Mesothelial cell of epicardium (in vitro differentiated cells): Measurements from ENCODE around the gene SRSF10. TPM values are rescaled to one million over a fixed set of nuclear protein-coding genes. Genes with fewer than 3 reads are reported as not detected.
A peak's percentile ranks its signal among the peaks of the same experiment; 100 is the strongest.
"Not testable (repeated sequence)": the region's sequence is repeated elsewhere in the genome, so short reads cannot be mapped to it uniquely, and the experiment has no call there.

Source experiments
- DNase-seq, 2 experiments: peaks; one replicate each; pipeline ENCODE4 v3.0.0; 2021; ENCODE audit warnings: low spot score in 2 of 2; ENCODE audit not compliant: unreplicated experiment in 2 of 2
- H3K27ac Mint-ChIP-seq: 2 replicates; pipeline ENCODE4 v1.8.0; 2021; ENCODE audit warnings: mixed read lengths
- H3K27me3 Mint-ChIP-seq: 2 replicates; pipeline ENCODE4 v1.8.0; 2021; ENCODE audit warnings: low read depth, mixed read lengths
- H3K36me3 Mint-ChIP-seq: 2 replicates; pipeline ENCODE4 v1.8.0; 2021; ENCODE audit warnings: mixed read lengths
- H3K4me1 Mint-ChIP-seq: 2 replicates; pipeline ENCODE4 v1.8.0; 2021; ENCODE audit warnings: mixed read lengths
- H3K4me3 Mint-ChIP-seq: 2 replicates; pipeline ENCODE4 v1.8.0; 2021; ENCODE audit warnings: mild to moderate bottlenecking, moderate library complexity, mixed read lengths
- H3K9me3 Mint-ChIP-seq: 2 replicates; pipeline ENCODE4 v1.8.0; 2021; ENCODE audit warnings: mixed read lengths
- CTCF ChIP-seq: fragments of 200-600 bp; sonication (generic); IDR thresholded peaks from one replicate; pipeline ENCODE4 v1.5.0; 2021; ENCODE audit warnings: antibody characterized with exemption; ENCODE audit not compliant: unreplicated experiment
- total RNA-seq: library from RNA; stranded (reverse); gene quantifications from 3 replicates; pipeline ENCODE4 v1.2.1, GENCODE V29; 2021

Gene SRSF10
- total RNA-seq, 1 donor from 2014 or later: 201 TPM

- DNase-seq: no peak
- peaks cover 4% of the 10 kb centered on the region for H3K9me3 Mint-ChIP-seq
- H3K27ac Mint-ChIP-seq: peak overlapping the region; percentile 96
- no peaks in the 10 kb centered on the region for H3K36me3 Mint-ChIP-seq
- no peaks in the 10 kb centered on the region for H3K27me3 Mint-ChIP-seq
- TF ChIP-seq CTCF: no peak
- H3K4me1 Mint-ChIP-seq: peaks cover 56% of the 10 kb centered on the region
- no peak overlapping the region for H3K4me3 Mint-ChIP-seq
Observed at GRCh38 chr1:24010650-24011049, 30.5 kb upstream of the SRSF10 start.

GRCh38 chr1:24009406-24009805 lies 29.3 kb upstream of the SRSF10 start:
- no peak for TF ChIP-seq CTCF
- Mint-ChIP-seq H3K4me3 (no peak overlapping the region), H3K27me3 (no peaks in the 10 kb centered on the region), H3K9me3 (peaks cover 4% of the 10 kb centered on the region), H3K36me3 (no peaks in the 10 kb centered on the region), H3K27ac (peak overlapping the region; percentile 96), H3K4me1 (peaks cover 46% of the 10 kb centered on the region)
- DNase-seq: no peak

GRCh38 chr1:24008574-24009184 lies 28.6 kb upstream of the SRSF10 start:
- H3K27me3 Mint-ChIP-seq, DNase-seq, H3K36me3 Mint-ChIP-seq, H3K9me3 Mint-ChIP-seq: not testable (repeated sequence)
- H3K4me1 Mint-ChIP-seq: peaks cover 42% of the 10 kb centered on the region
- H3K4me3 Mint-ChIP-seq: peak overlapping the region; percentile 24
- peak overlapping the region; percentile 96 for H3K27ac Mint-ChIP-seq

GRCh38 chr1:24007079-24007478 lies 27.0 kb upstream of the SRSF10 start:
- Mint-ChIP-seq H3K4me3 (no peak overlapping the region), H3K4me1 (peaks cover 48% of the 10 kb centered on the region), H3K36me3 (no peaks in the 10 kb centered on the region), H3K9me3 (peaks cover 4% of the 10 kb centered on the region), H3K27ac (no peak overlapping the region), H3K27me3 (no peaks in the 10 kb centered on the region)
- no peak for TF ChIP-seq CTCF
- no peak for DNase-seq

- H3K9me3 Mint-ChIP-seq: peaks cover 4% of the 10 kb centered on the region
- no peak for DNase-seq
- H3K4me3 Mint-ChIP-seq: no peak overlapping the region
- H3K4me1 Mint-ChIP-seq: peaks cover 33% of the 10 kb centered on the region
- H3K27ac Mint-ChIP-seq: no peak overlapping the region
- no peaks in the 10 kb centered on the region for H3K36me3 Mint-ChIP-seq
- no peaks in the 10 kb centered on the region for H3K27me3 Mint-ChIP-seq
- no peak for TF ChIP-seq CTCF
Observed at GRCh38 chr1:24005163-24005562, 25.0 kb upstream of the SRSF10 start.

- peaks cover 4% of the 10 kb centered on the region for H3K9me3 Mint-ChIP-seq
- no peaks in the 10 kb centered on the region for H3K27me3 Mint-ChIP-seq
- no peak for DNase-seq
- H3K27ac Mint-ChIP-seq: no peak overlapping the region
- no peak overlapping the region for H3K4me3 Mint-ChIP-seq
- peaks cover 22% of the 10 kb centered on the region for H3K4me1 Mint-ChIP-seq
- no peak for TF ChIP-seq CTCF
- H3K36me3 Mint-ChIP-seq: no peaks in the 10 kb centered on the region
Observed at GRCh38 chr1:24004132-24004531, 24.0 kb upstream of the SRSF10 start.
